NCI-H1417 (cell line): ENCODE data around the gene PTPRT.

Experiments
- DNase-seq, 3 experiments: peaks; one replicate each; lab custom pipeline; 2025; lab: John Stamatoyannopoulos, UW

The PTPRT gene

GRCh38 chr20:42549496-42549895, 640.2 kb downstream of the PTPRT start:
- DNase-seq: peak; percentile 60 to 84 (median 67)

GRCh38 chr20:42544926-42545325, 644.8 kb downstream of the PTPRT start:
- no peak for DNase-seq

- no peak for DNase-seq
These were observed 656.9 kb downstream of the PTPRT start for GRCh38 chr20:42532831-42533230.

GRCh38 chr20:42531508-42531961, 658.2 kb downstream of the PTPRT start:
- peak in 1 of 3 experiments; percentile 78 for DNase-seq

- peak; percentile 28 to 74 (median 30) for DNase-seq
These were observed 658.8 kb downstream of the PTPRT start for GRCh38 chr20:42530855-42531448.

- peak in 1 of 3 experiments; percentile 44 for DNase-seq
These were observed 659.5 kb downstream of the PTPRT start for GRCh38 chr20:42530191-42530590.

GRCh38 chr20:42524058-42524457, 665.6 kb downstream of the PTPRT start:
- DNase-seq: no peak

- DNase-seq: no peak
These were observed 673.0 kb downstream of the PTPRT start for GRCh38 chr20:42516692-42517091.

GRCh38 chr20:42510686-42511085, 679.0 kb downstream of the PTPRT start:
- DNase-seq: no peak

GRCh38 chr20:42507874-42508273, 681.8 kb downstream of the PTPRT start:
- DNase-seq: peak in 1 of 3 experiments; percentile 43

- no peak for DNase-seq
These were observed 683.3 kb downstream of the PTPRT start for GRCh38 chr20:42506397-42506796.

- no peak for DNase-seq
These were observed 687.1 kb downstream of the PTPRT start for GRCh38 chr20:42502591-42502990.

- no peak for DNase-seq
These were observed 693.1 kb downstream of the PTPRT start for GRCh38 chr20:42496595-42496994.

- DNase-seq: no peak
These were observed 695.4 kb downstream of the PTPRT start for GRCh38 chr20:42494290-42494689.

GRCh38 chr20:42493001-42493400, 696.7 kb downstream of the PTPRT start:
- no peak for DNase-seq

GRCh38 chr20:42492290-42492689, 697.4 kb downstream of the PTPRT start:
- DNase-seq: no peak

GRCh38 chr20:42485556-42485955, 704.1 kb downstream of the PTPRT start:
- DNase-seq: no peak

- no peak for DNase-seq
These were observed 704.8 kb downstream of the PTPRT start for GRCh38 chr20:42484790-42485375.

- DNase-seq: no peak
These were observed 705.4 kb downstream of the PTPRT start for GRCh38 chr20:42484335-42484734.

GRCh38 chr20:42483730-42484303, 705.9 kb downstream of the PTPRT start:
- peak in 2 of 3 experiments; percentile 10 to 23 for DNase-seq

GRCh38 chr20:42482808-42483207, 706.9 kb downstream of the PTPRT start:
- no peak for DNase-seq

- DNase-seq: no peak
These were observed 713.9 kb downstream of the PTPRT start for GRCh38 chr20:42475773-42476172.

GRCh38 chr20:42474646-42475045, 715.1 kb downstream of the PTPRT start:
- DNase-seq: no peak

GRCh38 chr20:42472198-42472597, 717.5 kb downstream of the PTPRT start:
- no peak for DNase-seq
